ENCODE data around the gene SEMA4B.
"Not testable (repeated sequence)": the region's sequence is repeated elsewhere in the genome, so short reads cannot be mapped to it uniquely, and the experiment has no call there.

Gene SEMA4B

DNA sequence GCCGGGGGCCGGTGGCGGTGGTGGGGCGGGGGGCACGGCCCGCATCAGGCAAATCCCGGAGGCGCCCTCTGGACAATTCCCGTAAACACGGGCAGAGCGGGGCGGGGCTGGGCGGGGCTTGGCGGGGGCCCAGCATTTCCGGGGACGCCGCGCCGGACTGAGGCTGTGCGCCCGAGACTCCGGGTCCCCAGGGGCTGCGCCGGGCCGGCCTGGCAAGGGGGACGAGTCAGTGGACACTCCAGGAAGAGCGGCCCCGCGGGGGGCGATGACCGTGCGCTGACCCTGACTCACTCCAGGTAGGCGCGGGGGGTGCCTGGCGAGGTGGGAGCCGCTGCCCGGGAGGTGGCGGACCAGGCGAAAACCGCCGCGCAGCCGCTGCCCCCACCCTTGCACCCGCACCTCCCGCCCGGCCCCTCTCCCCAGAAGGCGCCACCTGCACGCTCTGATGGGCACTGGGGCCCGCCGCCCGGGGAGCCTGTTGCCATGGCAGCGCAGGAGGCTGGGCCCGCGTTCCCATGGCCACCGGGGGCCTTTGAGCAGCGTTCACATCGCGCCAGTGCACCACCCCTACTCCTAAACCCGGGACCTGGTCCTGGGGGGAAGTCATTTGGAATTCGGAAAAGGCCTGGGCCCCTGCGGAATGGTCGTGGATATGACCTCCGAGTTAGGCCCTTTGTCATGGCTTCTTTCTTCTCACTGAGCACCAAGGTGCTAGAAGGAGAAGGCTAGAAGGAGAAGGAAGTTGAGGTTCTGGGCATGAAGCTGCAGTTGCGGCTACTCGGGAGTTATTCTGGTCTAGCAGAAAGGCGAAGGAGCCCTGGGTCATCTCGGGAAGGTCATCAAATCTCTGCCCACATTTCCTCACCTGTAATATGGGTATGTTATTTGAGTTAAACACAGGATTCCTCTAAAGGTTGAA lies 16.1 kb upstream of the SEMA4B start:
- Histone ChIP-seq H3K36me3 (replicated peaks; ENCODE audit: low read depth, low read length) (no peaks in the 10 kb centered on the region), H3K4me1 (ENCODE audit: low read length) (peaks cover 19% of the 10 kb centered on the region), H3K79me2 (ENCODE audit: low read length) (no peaks in the 10 kb centered on the region), H3K4me3 (ENCODE audit: low read length) (peak overlapping the region; percentile 85), H3K27ac (ENCODE audit: low read length) (no peak overlapping the region), H3K27me3 (ENCODE audit: low read depth, low read length) (peaks cover 32% of the 10 kb centered on the region), H3K9me3 (ENCODE audit: insufficient read depth, low read length) (no peaks in the 10 kb centered on the region), H3K4me2 (ENCODE audit: low read length) (peak overlapping the region; percentile 83), H2AFZ (ENCODE audit: low read depth, low read length) (peak overlapping the region; percentile 80), H4K20me1 (ENCODE audit: insufficient read depth, low read length) (no peaks in the 10 kb centered on the region), H3K9ac (ENCODE audit: low read length) (peak overlapping the region; percentile 62)
- TF ChIP-seq, protein P1, sequence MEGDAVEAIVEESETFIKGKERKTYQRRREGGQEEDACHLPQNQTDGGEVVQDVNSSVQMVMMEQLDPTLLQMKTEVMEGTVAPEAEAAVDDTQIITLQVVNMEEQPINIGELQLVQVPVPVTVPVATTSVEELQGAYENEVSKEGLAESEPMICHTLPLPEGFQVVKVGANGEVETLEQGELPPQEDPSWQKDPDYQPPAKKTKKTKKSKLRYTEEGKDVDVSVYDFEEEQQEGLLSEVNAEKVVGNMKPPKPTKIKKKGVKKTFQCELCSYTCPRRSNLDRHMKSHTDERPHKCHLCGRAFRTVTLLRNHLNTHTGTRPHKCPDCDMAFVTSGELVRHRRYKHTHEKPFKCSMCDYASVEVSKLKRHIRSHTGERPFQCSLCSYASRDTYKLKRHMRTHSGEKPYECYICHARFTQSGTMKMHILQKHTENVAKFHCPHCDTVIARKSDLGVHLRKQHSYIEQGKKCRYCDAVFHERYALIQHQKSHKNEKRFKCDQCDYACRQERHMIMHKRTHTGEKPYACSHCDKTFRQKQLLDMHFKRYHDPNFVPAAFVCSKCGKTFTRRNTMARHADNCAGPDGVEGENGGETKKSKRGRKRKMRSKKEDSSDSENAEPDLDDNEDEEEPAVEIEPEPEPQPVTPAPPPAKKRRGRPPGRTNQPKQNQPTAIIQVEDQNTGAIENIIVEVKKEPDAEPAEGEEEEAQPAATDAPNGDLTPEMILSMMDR (IDR thresholded peaks at IDR 0.05; ENCODE audit: low read depth, low read length): no peak
- no peak for TF ChIP-seq EZH2phosphoT487 (IDR thresholded peaks at IDR 0.05; ENCODE audit: low read depth)

DNA sequence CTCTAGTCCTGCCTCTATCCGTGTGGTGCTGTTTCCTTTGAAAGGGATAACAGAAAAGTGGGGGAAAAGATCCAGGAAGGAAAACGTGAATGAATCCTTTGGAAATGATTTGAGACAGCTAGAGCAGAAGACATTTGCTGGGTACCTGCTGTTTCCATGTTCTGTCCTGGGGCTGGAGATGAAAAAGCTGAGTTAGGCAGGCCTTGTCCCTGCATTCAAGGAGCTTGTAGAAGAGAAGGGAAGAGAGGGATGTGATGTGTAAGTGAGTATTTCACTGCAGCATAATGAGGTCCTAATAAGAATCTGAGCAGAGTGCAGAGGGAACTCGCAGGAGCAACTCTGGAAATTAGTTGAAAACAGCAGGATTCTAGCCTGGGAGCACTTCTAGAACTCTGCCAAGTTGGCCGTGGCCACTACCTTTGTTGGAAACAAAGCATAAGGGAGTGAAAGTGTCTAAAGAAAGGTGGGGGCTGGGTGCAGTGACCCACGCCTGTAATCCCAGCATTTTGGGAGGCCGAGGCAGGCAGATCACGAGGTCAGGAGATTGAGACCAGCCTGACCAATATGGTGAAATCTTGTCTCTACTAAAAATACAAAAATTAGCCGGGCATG lies 13.8 kb upstream of the SEMA4B start:
- peaks cover 14% of the 10 kb centered on the region for H3K27me3 ChIP-seq (ENCODE audit: low read depth, low read length)
- no peak overlapping the region for H3K27ac ChIP-seq (ENCODE audit: low read length)
- H3K36me3 ChIP-seq (replicated peaks; ENCODE audit: low read depth, low read length): no peaks in the 10 kb centered on the region
- H3K9ac ChIP-seq (ENCODE audit: low read length): no peak overlapping the region
- no peaks in the 10 kb centered on the region for H3K79me2 ChIP-seq (ENCODE audit: low read length)
- H4K20me1 ChIP-seq (ENCODE audit: insufficient read depth, low read length): no peaks in the 10 kb centered on the region
- no peak overlapping the region for H3K4me3 ChIP-seq (ENCODE audit: low read length)
- no peaks in the 10 kb centered on the region for H3K9me3 ChIP-seq (ENCODE audit: insufficient read depth, low read length)
- TF ChIP-seq, protein P1 (IDR thresholded peaks at IDR 0.05; ENCODE audit: low read depth, low read length): no peak
- no peak overlapping the region for H2AFZ ChIP-seq (ENCODE audit: low read depth, low read length)
- H3K4me2 ChIP-seq (ENCODE audit: low read length): no peak overlapping the region
- peaks cover 41% of the 10 kb centered on the region for H3K4me1 ChIP-seq (ENCODE audit: low read length)

DNA sequence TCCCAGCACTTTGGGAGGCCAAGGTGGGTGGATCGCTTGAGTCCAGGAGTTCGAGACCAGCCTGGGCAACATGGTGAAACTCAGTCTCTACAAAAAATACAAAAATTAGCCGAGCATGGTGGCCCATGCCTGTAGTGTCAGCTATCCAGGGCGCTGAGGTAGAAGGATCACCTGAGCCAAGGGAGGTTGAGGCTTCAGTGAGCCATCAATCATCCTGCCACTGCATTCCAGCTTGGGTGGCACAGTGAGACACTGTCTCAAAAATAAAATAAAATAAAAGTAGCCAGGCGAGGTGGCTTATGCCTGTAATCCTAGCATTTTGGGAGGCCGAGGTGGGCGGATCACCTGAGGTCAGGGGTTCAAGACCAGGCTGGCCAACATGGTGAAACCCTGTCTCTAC lies 13.1 kb upstream of the SEMA4B start:
- Histone ChIP-seq H3K4me1 (ENCODE audit: low read length) (peaks cover 48% of the 10 kb centered on the region), H3K27me3 (ENCODE audit: low read depth, low read length) (peaks cover 12% of the 10 kb centered on the region)
- H3K9ac ChIP-seq (ENCODE audit: low read length); H2AFZ ChIP-seq (ENCODE audit: low read depth, low read length); H3K4me2 ChIP-seq (ENCODE audit: low read length); H3K9me3 ChIP-seq (ENCODE audit: insufficient read depth, low read length); H4K20me1 ChIP-seq (ENCODE audit: insufficient read depth, low read length); H3K79me2 ChIP-seq (ENCODE audit: low read length); H3K27ac ChIP-seq (ENCODE audit: low read length); H3K4me3 ChIP-seq (ENCODE audit: low read length); H3K36me3 ChIP-seq (replicated peaks; ENCODE audit: low read depth, low read length): not testable (repeated sequence)

DNA sequence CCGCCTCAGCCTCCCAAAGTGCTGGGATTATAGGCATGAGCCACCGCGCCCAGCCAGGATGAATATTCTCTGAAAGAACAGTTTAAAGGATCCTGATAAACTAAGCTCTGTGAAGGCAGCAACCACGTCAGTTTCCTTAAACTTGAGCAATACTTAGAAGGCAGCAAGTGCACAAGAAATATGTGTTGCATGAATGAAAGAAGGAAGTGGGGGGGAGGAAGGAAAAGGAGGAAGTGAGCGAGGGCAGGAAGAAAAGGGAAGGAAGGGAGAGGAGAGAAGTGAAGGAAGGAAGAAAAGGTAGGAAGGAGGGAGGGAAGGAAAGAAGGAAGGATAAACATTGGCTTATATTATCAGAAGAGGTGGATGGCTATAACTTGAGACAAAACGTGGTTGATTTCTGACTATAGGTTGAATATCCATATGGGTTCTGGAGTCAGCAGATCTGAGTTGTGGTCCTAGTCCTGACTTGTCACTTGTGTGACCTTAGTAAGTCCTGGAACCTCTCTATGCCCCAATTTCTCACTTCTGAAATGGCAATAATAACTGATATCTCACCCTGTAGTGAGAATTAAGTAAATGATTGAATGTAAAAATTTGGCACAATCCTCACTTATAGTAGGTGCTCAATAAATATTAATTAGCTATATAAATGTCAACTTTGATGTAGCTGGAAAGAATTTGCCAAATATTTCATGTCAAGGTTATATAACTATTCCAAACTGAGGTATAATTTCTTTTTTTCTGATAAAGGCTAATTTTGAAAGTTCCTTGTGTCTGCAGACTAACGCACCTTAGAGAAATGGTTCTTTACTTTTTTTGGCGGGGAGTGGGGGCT lies 12.0 kb upstream of the SEMA4B start:
- TF ChIP-seq, protein P1 (IDR thresholded peaks at IDR 0.05; ENCODE audit: low read depth, low read length): no peak
- no peak for TF ChIP-seq EZH2phosphoT487 (IDR thresholded peaks at IDR 0.05; ENCODE audit: low read depth)
- H3K4me3 ChIP-seq (ENCODE audit: low read length): no peak overlapping the region
- H3K79me2 ChIP-seq (ENCODE audit: low read length): no peaks in the 10 kb centered on the region
- H3K36me3 ChIP-seq (replicated peaks; ENCODE audit: low read depth, low read length): no peaks in the 10 kb centered on the region
- no peak overlapping the region for H3K4me2 ChIP-seq (ENCODE audit: low read length)
- no peaks in the 10 kb centered on the region for H4K20me1 ChIP-seq (ENCODE audit: insufficient read depth, low read length)
- H3K4me1 ChIP-seq (ENCODE audit: low read length): peaks cover 43% of the 10 kb centered on the region
- no peak overlapping the region for H3K9ac ChIP-seq (ENCODE audit: low read length)
- H3K27me3 ChIP-seq (ENCODE audit: low read depth, low read length): peaks cover 3% of the 10 kb centered on the region
- H2AFZ ChIP-seq (ENCODE audit: low read depth, low read length): no peak overlapping the region
- H3K27ac ChIP-seq (ENCODE audit: low read length): no peak overlapping the region
- H3K9me3 ChIP-seq (ENCODE audit: insufficient read depth, low read length): no peaks in the 10 kb centered on the region

Measured in OCI-LY3 (cell line).